Astrocyte of the cerebellum (primary cell): ENCODE measurements around the gene MPHOSPH8.

Experiments
- DNase-seq: peaks from one replicate; pipeline ENCODE4 v3.0.0-alpha.2; 2011; ENCODE audit warnings: low read depth
- H3K4me3 ChIP-seq: 2 replicates; pipeline ENCODE4 v1.5.1; 2011; ENCODE audit warnings: mild to moderate bottlenecking, low read depth, low read length, moderate library complexity
- in situ Hi-C: cut with HindIII; loops from 2 replicates; pipeline ENCODE4 v1.10.0; 2017; ENCODE audit warnings: low sequenced_read_pairs
- TF ChIP-seq, protein P1 (sequence below): IDR thresholded peaks from 2 replicates; pipeline ENCODE4 v1.5.1; 2012; ENCODE audit warnings: low read length, low read depth, moderate library complexity, mild to moderate bottlenecking; ENCODE audit errors: missing control alignments

Gene MPHOSPH8

DNA sequence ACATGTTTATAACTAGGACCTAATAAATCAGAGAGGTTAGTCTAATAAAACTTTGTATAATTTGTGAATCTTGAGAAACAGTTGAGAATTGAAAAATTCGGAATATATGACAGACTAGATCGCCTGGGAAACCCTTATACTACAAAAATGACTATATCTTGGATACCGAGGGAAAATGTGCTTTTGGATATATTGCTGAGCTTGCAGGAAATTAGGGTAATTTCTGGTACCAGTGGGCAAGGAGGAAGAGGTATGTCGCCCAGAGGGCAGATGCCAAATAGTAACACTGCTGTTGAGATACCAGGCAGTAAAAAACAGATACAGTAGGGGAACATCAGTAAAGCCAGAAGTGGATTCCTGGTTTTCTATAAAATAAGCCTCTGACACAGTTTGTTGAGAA is 17.3 kb downstream of the MPHOSPH8 start:
- TF ChIP-seq, protein P1, sequence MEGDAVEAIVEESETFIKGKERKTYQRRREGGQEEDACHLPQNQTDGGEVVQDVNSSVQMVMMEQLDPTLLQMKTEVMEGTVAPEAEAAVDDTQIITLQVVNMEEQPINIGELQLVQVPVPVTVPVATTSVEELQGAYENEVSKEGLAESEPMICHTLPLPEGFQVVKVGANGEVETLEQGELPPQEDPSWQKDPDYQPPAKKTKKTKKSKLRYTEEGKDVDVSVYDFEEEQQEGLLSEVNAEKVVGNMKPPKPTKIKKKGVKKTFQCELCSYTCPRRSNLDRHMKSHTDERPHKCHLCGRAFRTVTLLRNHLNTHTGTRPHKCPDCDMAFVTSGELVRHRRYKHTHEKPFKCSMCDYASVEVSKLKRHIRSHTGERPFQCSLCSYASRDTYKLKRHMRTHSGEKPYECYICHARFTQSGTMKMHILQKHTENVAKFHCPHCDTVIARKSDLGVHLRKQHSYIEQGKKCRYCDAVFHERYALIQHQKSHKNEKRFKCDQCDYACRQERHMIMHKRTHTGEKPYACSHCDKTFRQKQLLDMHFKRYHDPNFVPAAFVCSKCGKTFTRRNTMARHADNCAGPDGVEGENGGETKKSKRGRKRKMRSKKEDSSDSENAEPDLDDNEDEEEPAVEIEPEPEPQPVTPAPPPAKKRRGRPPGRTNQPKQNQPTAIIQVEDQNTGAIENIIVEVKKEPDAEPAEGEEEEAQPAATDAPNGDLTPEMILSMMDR = no peak
- no peak overlapping the region for H3K4me3 ChIP-seq
- no peak for DNase-seq
- in situ Hi-C loops = no loop called here

DNA sequence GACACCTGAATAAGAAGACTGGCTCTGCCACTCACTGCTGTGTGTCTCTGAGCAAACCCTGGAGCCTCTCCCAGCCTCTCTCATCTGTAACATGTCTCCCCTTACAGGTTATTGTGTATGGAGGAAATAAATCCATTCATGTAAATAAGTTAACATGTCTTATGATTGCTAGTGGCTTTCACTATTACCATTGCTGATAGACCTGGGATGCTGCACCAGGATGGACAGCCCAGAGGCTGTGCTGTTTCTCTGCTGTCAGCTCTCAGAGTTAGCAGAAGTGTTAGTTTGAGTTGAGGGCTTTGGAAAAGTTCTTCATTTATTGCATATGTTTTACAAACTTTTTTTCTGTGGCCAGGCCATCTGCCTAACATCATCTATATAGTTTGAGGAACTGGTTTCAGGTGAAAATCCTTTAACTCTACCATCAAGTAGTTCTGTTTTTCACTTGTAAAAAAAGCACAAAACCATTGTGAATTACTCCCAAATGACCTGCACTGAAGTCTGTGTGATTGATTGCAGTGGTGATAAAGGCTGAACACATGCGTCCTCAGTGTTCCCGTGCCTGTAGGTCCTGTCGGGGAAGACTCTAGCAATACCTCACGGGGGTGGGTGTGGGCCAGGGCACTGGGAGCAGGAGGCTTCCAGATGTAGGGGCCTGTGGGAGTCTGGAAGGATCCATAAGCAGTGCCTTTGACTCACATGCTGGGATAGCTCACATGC is 24.6 kb downstream of the MPHOSPH8 start:
- TF ChIP-seq, protein P1 = no peak
- no peak overlapping the region for H3K4me3 ChIP-seq
- DNase-seq = no peak
- in situ Hi-C loops = no loop called here

DNA sequence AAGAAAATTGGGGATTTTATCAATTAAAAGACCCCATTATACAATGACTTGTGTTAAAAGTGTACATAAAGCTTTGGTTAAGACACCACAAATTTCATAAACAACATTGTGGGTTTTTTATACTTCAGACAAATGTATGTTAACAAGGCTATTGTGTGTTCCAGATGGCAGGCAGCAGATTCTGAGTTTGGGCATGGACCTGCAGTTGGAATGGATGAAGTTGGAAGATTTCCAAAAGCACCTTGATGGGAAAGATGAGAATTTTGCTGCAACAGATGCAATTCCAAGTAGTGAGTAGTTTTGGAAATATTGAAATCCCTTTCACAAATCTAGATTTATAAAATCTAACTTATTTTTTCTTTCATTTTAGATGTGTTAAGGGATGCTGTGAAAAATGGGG is 25.4 kb downstream of the MPHOSPH8 start:
- TF ChIP-seq, protein P1 = no peak
- in situ Hi-C loops = no loop called here
- no peak for DNase-seq
- no peak overlapping the region for H3K4me3 ChIP-seq

DNA sequence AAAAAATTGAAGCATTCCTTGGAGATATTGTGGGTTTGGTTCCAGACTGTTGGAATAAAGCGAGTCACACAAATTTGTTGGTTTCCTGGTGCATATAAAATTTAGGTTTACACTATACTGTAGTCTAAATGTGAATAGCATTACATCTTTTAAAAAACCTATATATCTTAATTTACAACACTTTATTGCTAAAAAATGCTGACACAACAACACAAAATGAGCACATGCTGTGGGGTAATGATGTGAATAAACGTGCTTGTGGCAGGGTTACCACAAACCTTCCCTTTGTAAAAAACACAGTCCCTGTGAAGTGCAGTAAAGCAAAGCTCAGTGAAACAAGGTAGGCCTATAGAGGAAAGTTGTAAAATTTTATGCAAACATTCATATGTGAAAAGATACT is 27.7 kb downstream of the MPHOSPH8 start:
- no peak overlapping the region for H3K4me3 ChIP-seq
- TF ChIP-seq, protein P1 = no peak
- no peak for DNase-seq
- in situ Hi-C loops = no loop called here

DNA sequence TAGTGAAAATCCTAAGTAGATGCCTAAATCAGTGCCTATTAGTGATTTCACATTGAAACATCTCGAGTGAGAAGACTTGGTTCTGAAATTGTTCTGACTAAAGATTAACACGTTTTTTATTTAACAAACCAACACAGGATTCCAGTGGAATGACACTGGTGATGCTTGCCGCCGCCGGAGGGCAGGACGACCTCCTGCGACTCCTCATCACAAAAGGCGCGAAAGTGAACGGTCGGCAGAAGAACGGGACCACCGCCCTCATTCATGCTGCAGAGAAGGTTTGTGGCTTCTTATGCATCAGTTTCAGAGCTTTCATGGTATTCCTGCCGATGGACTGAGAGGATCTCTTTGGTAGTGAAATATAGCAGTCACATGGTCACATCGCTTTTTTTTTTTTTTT is 28.1 kb downstream of the MPHOSPH8 start:
- DNase-seq = no peak
- H3K4me3 ChIP-seq = no peak overlapping the region
- in situ Hi-C loops = no loop called here
- TF ChIP-seq, protein P1 = no peak

DNA sequence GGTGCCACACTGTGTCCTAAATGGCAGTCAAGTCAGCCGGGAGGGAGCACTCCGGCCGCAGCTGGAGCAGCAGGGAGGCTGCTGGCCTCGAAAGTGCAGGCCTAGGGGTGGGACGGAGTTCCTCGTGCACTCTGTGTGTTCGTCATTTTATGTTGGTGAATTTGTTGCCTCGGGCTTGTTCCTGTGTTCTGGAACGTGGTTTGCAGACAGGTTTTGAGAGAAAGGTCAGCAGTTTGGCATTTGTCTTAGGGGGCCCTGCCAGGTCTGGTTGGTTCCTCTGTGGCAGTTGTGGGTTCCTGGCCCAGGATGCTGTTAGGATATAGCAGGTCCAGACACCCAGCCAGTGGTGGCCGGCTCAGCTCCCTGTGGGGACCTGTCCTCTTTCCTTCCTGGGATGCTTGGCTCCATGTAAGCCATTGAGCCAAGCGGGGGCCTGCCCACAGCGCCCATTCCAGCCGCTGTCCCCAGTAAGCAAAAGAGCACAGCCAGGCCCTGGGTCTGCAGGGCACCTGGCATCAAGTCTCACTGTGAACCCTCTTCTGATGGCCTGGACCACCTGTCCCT is 30.0 kb downstream of the MPHOSPH8 start:
- DNase-seq = no peak
- in situ Hi-C loops = no loop called here
- TF ChIP-seq, protein P1 = no peak
- H3K4me3 ChIP-seq = no peak overlapping the region
